Neural crest cell (in vitro differentiated cells): Measurements from ENCODE around the gene ARHGEF7. TPM values are rescaled to one million over a fixed set of nuclear protein-coding genes. Genes with fewer than 3 reads are reported as not detected.

Experiments used
- DNase-seq: peaks from one replicate; pipeline ENCODE4 v3.0.0; 2021; ENCODE audit warnings: low read depth, mixed read lengths, low spot score
- H3K27ac Mint-ChIP-seq: one replicate; pipeline ENCODE4 v1.8.0; 2021; ENCODE audit warnings: mild to moderate bottlenecking, mixed read lengths; ENCODE audit not compliant: unreplicated experiment
- H3K27me3 Mint-ChIP-seq: 2 replicates; pipeline ENCODE4 v1.8.0; 2021; ENCODE audit warnings: low read depth, mild to moderate bottlenecking, mixed read lengths
- H3K36me3 Mint-ChIP-seq: 2 replicates; pipeline ENCODE4 v1.8.0; 2021; ENCODE audit warnings: low read depth, mild to moderate bottlenecking, mixed read lengths
- H3K4me1 Mint-ChIP-seq: 2 replicates; pipeline ENCODE4 v1.8.0; 2021; ENCODE audit warnings: mixed read lengths
- H3K4me3 Mint-ChIP-seq: one replicate; pipeline ENCODE4 v1.8.0; 2021; ENCODE audit warnings: mild to moderate bottlenecking, mixed read lengths
- H3K9me3 Mint-ChIP-seq: 2 replicates; pipeline ENCODE4 v1.8.0; 2021; ENCODE audit warnings: mixed read lengths
- total RNA-seq: library from RNA; stranded (reverse); gene quantifications from 2 replicates; pipeline ENCODE4 v1.2.1, GENCODE V29; 2021
- TF ChIP-seq, protein P1 (sequence below): fragments of 200-600 bp; sonication (generic); conservative IDR thresholded peaks from 2 replicates; pipeline ENCODE4 v1.5.0; 2021; ENCODE audit warnings: antibody characterized with exemption, mild to moderate bottlenecking

ARHGEF7 gene
- total RNA-seq, 1 donor from 2014 or later, result 77.3 TPM

DNA sequence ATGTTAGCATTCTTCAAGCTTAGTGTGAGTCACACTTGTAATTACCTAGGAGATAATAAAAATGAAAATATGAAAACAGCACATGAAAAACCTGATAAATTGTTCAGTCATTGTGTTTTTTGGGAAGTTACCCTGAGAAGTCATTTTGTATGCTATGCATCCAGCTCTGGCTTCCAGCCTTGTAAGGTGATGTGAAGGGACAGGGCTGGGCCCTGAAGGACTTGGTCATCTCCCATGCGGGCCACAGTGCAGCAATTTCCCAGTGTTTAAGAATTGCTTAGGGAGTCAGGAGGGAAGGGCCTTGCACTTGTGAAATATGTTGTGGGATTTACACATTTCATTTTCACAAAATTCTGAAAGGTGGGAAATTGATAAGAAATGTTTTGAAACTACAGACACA, 41.3 kb downstream of the ARHGEF7 start:
- Mint-ChIP-seq H3K4me3 (peak overlapping the region; percentile 2), H3K9me3 (no peaks in the 10 kb centered on the region), H3K27me3 (no peaks in the 10 kb centered on the region), H3K36me3 (peaks cover 3% of the 10 kb centered on the region), H3K4me1 (peaks cover 30% of the 10 kb centered on the region), H3K27ac (no peak overlapping the region)
- TF ChIP-seq, protein P1, sequence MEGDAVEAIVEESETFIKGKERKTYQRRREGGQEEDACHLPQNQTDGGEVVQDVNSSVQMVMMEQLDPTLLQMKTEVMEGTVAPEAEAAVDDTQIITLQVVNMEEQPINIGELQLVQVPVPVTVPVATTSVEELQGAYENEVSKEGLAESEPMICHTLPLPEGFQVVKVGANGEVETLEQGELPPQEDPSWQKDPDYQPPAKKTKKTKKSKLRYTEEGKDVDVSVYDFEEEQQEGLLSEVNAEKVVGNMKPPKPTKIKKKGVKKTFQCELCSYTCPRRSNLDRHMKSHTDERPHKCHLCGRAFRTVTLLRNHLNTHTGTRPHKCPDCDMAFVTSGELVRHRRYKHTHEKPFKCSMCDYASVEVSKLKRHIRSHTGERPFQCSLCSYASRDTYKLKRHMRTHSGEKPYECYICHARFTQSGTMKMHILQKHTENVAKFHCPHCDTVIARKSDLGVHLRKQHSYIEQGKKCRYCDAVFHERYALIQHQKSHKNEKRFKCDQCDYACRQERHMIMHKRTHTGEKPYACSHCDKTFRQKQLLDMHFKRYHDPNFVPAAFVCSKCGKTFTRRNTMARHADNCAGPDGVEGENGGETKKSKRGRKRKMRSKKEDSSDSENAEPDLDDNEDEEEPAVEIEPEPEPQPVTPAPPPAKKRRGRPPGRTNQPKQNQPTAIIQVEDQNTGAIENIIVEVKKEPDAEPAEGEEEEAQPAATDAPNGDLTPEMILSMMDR, result no peak
- DNase-seq, result no peak

DNA sequence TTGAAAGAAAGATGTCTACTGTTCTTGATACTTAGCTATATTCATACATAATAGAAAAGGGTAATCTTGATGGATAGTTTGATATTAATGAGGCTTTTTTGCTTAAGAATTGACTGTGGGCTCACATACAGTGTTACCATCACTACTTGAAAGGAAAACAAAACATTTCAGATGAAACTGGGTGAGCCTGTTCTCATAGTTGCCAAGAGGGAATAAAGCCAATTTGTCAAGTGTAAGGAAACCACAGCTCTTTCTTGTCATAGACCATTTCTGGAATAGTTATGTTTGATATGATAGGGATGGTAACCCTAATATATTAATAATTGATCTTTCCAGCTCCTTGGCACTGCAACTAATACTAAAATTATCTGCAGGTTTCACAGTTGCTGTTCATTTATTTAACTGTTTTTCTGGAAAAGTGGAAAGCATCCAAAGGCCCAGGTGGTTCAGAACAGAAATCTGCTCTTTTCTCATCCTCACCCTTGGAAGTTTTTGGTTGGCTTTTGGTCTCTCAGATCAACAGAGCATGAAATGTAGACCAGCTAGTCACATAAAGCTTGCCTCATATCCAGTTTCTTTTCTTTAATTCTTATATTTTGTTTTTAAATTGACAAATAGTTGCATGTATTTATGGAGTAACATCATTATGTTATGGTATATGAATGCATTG, 43.2 kb downstream of the ARHGEF7 start:
- no peak for DNase-seq
- Mint-ChIP-seq H3K36me3 (peaks cover 3% of the 10 kb centered on the region), H3K9me3 (no peaks in the 10 kb centered on the region), H3K4me3 (no peak overlapping the region), H3K4me1 (peaks cover 18% of the 10 kb centered on the region), H3K27me3 (no peaks in the 10 kb centered on the region), H3K27ac (no peak overlapping the region)
- TF ChIP-seq, protein P1, result no peak

DNA sequence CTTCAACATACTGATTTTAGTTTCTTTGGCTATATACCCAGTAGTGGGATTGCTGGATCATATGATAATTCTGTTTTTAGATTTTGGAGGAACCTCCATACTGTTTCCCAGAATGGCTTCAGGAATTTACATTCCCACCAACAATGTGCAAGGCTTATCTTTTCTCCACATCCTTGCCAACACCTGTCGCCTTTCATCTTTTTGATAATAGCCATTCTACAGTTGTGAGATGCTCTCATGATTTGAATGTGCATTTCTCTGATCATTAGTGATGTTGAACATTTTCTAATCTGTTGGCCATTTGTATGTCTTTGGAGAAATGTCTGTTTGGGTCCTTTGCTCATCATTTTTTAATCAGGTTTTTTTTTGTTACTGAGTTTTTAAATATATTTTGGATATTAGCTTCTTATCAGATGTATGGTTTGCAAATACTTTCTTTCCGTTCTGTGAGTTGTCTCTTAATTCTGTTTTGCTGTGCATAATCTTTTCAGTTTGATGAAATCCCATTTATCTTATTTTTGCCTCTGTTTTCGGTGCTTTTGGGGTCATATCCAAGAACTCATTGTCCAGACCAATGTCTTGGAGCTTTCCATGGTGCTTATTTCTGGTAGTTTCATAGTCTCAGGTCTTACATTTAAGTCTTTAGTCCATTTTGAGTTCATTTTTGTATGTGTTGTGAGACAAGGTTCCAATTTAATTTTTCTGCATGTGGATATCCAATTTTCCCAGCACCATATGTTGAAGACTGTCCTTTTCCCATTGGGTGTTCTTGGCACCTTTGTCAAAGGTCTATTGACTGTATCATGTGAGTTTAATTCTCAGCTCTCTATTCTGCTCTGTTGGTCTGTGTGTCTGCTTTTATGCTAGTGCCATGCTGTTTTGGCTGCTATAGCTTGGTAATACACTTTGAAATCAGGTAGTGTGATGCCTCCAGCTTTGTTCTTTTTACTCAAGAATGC, 44.5 kb downstream of the ARHGEF7 start:
- Mint-ChIP-seq H3K4me1 (peaks cover 12% of the 10 kb centered on the region), H3K27ac (no peak overlapping the region), H3K9me3 (no peaks in the 10 kb centered on the region), H3K4me3 (no peak overlapping the region), H3K27me3 (no peaks in the 10 kb centered on the region), H3K36me3 (peaks cover 3% of the 10 kb centered on the region)
- no peak for DNase-seq
- TF ChIP-seq, protein P1, result no peak

DNA sequence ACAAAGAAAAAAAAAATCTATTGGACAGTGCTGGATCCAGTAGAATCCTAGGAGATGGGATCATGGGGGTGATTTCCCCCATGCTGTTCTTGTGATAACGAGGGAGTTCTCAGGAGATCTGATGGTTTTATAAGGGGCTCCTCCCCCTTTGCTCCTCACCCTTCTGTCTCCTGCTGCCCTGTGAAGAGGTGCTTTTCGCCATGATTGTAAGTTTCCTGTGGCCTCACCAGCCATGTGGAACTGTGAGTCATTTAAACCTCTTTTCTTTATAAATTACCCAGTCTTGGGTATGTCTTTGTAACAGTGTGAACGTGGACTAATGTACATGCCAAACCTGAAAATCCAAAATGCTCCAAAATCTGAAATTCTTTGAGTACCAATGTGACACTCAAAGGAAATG, 45.5 kb downstream of the ARHGEF7 start:
- H3K36me3 Mint-ChIP-seq, result peaks cover 3% of the 10 kb centered on the region
- no peak overlapping the region for H3K27ac Mint-ChIP-seq
- no peak for DNase-seq
- H3K4me3 Mint-ChIP-seq, result no peak overlapping the region
- H3K9me3 Mint-ChIP-seq, result no peaks in the 10 kb centered on the region
- no peaks in the 10 kb centered on the region for H3K27me3 Mint-ChIP-seq
- H3K4me1 Mint-ChIP-seq, result peaks cover 6% of the 10 kb centered on the region
- TF ChIP-seq, protein P1, result no peak

DNA sequence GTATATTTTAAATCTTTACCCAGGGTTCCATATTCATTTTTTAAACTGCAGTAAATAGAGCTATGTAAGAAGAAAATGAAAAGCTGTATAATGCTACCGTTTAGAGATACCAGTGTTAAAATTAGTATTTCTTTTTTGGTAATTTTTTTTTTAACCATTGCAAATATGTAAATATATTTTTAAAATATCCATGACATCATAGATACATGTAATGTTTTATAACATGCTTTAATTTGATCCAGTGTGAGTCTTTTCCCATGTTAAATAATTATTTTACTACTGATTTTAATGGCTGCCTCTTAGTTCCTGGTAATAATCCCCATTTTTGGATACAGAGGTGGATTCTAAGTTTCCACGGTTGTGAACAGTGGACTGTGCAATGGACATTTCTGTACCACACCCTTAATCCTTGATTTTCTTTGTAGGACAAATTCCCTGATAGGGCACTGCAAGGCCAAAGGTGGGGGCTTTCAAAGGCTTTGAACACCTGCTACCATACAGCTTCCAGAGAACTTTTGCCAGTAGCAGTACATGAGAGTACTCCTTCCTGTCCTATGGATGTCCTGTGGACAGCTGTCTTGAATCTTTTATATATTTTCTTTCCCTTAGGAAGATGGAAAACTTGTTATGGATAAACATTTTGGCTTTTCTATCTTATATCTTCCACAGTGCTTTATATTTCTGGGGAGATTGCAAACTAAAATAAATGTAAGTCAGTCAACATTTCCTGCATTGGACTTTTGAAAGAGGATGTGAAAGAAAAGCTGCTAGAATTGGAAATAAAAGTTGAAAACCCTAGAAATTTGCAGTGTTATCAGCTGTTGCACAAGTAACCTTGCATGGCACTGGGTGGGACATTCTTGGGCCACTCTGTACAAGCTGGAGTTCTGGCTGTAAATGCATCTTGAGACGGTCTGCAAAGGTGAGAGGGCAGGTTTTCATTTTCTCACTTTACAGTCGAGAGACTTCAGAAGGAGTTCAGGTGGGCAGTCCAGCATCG, 46.8 kb downstream of the ARHGEF7 start:
- Mint-ChIP-seq H3K4me1 (no peaks in the 10 kb centered on the region), H3K36me3 (peaks cover 8% of the 10 kb centered on the region), H3K27ac (no peak overlapping the region), H3K27me3 (no peaks in the 10 kb centered on the region), H3K9me3 (no peaks in the 10 kb centered on the region), H3K4me3 (no peak overlapping the region)
- TF ChIP-seq, protein P1, result no peak
- DNase-seq, result no peak
